Middle frontal gyrus (tissue), 1 donor: Measurements from ENCODE around the gene XXYLT1.

Source experiments
- DNase-seq: peaks from one replicate; pipeline ENCODE4 v3.0.0-alpha.2; 2015; ENCODE audit warnings: low spot score; ENCODE audit errors: extremely low spot score

XXYLT1 gene

GRCh38 chr3:195172039-195172684 is 98.8 kb downstream of the XXYLT1 start:
- no peak for DNase-seq

DNA sequence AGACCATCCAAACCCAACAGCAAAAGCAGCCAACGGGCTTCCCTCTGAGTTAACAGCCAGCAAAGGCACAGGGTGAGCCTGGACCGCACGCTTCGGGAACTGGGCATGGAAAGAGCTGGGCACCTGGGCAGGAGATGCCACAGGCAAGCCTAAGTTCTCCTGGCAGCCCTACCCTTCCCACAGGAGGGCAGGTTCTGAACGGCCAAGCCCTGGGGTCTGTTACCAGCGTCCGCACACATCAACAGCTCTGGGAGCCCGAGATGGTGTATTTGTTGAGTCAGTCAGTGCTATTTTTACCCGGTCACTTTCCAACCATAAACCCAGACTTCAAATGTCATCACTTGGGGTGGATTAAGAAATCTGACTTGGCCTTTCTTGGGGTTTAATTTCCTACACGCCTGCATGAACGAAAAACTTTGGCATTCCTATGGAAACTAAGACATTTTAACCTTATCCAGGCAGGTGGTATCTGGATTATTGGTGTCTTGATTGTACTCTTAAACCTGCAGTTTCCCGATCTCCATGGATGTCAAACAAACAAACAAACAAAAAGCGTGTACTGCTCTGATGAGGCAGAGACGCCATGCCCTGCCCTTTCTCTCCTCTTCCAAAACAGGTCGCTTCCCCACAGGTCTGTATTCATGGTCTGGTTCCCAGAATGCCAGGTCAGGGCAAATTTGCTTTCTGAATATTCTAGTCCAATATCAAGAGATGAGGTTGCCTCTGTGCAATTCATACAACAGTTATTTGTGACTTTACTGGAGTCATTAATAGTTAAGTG is 99.7 kb downstream of the XXYLT1 start:
- no peak for DNase-seq

DNA sequence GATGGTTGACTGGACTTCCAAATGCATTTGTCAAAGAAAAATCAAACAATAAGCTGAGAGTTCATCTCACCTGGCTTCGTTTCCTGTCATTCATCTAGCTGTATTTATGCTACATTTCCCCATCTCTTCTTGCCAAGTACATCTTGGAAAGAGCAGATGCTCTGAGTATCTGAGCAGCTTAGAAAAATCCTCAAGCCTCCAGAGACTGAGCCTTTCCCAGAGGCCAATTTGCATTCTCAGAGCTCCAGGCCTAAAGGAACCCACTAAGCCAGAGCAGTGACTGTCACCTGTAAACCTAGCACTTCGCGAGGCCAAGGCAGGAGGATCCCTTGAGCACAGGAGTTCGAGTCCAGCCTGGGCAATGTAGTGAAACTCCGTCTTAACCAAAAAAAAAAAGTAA is 100.5 kb downstream of the XXYLT1 start:
- no peak for DNase-seq

DNA sequence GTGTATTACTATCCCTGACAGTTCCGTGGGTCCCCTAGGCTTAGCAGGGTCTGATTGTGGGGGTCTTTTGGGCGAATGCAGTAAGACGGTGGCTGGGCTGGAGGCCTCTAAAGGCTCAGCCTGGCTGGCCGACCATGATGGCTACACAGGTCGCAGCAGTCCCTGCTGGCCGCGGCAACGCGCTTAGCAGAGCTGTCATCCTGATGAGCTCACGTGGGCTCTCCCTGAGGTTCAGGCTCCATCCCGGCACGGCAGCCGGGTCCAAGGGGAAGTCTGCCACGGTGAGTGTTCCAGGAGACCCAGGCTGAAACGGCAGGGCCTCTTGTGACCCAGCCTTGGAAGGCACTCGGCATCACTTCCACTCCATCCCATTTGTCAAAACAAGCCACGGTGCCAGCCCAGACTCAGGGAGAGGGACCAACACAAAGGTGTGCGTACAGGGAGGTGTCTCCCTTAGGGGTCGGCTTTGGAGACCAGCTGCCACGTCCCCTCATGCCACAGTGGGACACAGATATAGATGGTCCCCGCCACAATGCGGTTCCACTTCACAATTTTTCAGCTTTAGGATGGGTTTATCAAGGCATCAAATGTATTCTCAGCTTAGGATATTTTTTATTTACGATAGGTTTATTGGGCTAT is 101.8 kb downstream of the XXYLT1 start:
- DNase-seq = no peak

GRCh38 chr3:195168009-195168762 is 102.8 kb downstream of the XXYLT1 start:
- no peak for DNase-seq

- no peak for DNase-seq
Observed at GRCh38 chr3:195165790-195166189, 105.2 kb downstream of the XXYLT1 start.

DNA sequence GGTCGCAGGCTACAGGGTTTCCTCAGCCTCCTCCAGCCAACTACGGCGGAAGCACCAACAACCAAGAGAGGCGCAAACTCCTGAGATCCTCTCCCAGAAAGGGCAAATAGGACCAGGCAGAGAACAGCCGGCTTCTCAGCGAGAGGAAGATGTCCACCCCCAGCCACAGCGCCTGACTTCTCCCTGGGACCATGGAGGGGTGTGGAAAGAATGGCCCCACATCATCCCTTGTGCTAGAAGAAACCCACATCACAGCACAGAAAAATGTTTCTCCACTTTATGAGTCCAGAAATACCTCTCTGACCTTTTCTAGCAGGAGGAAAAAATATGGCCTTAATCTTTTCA is 105.7 kb downstream of the XXYLT1 start:
- DNase-seq = no peak

- DNase-seq = no peak
Observed at GRCh38 chr3:195164573-195165264, 106.2 kb downstream of the XXYLT1 start.

GRCh38 chr3:195163719-195164572 is 107.0 kb downstream of the XXYLT1 start:
- DNase-seq = no peak

- no peak for DNase-seq
Observed at GRCh38 chr3:195162816-195163215, 108.1 kb downstream of the XXYLT1 start.

GRCh38 chr3:195162033-195162669 is 108.8 kb downstream of the XXYLT1 start:
- no peak for DNase-seq

GRCh38 chr3:195160908-195161434 is 110.0 kb downstream of the XXYLT1 start:
- DNase-seq = no peak

- DNase-seq = no peak
Observed at GRCh38 chr3:195160257-195160898, 110.6 kb downstream of the XXYLT1 start.

DNA sequence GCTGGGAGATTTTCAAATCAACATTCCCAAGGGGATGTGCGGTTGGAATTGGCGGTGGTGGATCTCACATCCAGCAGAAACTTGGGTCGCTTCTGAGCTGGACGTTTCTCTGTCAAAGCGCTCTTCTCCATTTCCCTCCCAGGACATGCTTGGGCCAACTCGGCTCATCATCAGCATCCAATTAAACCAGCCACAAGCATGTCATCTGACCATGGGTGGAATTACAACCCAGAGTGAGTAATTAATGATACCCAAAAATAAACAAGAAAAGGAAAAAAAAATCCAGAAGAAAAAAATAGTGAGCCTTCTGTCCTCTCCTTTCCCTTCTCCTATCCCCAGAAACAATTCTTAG is 111.2 kb downstream of the XXYLT1 start:
- DNase-seq = no peak

DNA sequence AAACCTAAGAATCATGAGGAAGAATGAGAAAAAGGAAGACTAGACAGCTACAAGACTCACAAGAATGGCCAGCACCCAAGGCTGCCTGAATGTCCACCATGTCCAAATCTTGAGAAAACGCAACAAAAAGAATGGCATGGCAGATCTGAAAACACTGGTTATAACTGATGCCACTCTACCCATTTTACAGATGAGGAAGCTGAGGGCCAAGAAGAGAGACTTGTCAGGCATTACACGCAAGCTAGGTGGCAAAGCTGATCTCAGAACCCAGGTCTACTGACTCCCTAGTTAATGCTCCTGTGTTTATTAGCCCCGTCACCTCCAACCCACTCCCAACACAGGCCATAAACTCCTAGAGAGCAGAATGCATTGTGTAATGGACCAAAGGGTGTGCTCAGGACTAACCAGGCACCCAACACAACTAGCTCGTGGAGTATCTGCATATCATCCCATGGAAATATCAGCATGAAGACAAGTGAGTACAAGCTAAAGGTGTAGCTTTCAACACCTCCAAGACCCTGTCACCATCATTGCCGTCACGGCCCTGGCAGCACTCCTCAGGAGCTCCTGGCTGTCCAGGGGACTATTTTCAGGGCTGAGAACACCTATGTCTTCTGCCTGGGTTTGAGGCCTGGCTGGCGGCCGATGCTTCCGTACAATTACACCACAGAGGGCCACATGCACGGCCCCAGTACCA is 111.7 kb downstream of the XXYLT1 start:
- no peak for DNase-seq

DNA sequence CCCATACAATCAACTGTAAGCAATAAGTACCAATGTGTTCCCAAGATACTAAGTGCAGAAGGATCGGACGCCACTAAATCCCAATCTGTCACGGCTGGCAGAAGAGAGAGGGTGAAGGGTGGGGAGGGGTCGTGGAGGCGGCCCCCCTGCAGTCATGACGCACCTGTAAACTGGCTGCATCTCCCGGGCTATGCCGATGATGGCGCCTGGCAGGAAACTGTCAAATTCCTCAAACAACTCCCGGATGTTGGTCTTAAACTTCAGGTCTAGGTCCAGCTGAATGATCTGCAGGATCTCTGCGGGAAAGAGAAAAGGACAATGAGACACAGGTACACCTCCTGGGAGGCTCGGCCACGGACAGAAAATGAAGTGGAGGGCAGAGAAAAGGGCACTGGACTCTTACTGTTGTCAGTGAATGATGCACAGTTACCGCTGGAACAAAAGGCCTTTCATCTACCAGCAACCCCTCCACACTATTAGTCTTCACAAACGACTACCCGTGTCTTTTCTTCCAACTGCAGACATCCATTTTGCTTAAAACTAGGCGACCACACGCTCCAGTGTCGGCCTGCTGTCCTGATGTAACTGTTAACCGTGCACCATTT is 114.6 kb downstream of the XXYLT1 start:
- no peak for DNase-seq

- no peak for DNase-seq
Observed at GRCh38 chr3:195155570-195156241, 115.3 kb downstream of the XXYLT1 start.
